Endothelial cell of umbilical vein (primary cell): ENCODE data around the gene TGFB1. TPM values are rescaled to one million over a fixed set of nuclear protein-coding genes. Genes with fewer than 3 reads are reported as not detected.
A peak's percentile ranks its signal among the peaks of the same experiment; 100 is the strongest.

Experiments used
- BruUV-seq: library from RNA; stranded (reverse); fragments of 400-500 nt; replicated peaks from 2 replicates; lab custom pipeline; 2021; lab: Mats Ljungman, UMichigan
- CTCF ChIA-PET: fragments of 300-600, 350-600 bp; sonication (Branson Sonifier 250); formaldehyde crosslinking; loops from one replicate; lab custom pipeline; 2021; ENCODE audit warnings: antibody characterized with exemption, inconsistent platforms; lab: Charles Lee
- POLR2A ChIA-PET: fragments of 300-600, 350-600 bp; sonication (Branson Sonifier 250); formaldehyde crosslinking; loops from one replicate; lab custom pipeline; 2021; ENCODE audit warnings: antibody characterized with exemption, inconsistent platforms; lab: Charles Lee
- DNase-seq: peaks from one replicate; pipeline ENCODE4 v3.0.0-alpha.2; 2011; ENCODE audit warnings: low read depth, low spot score
- FAIRE-seq: peaks from 2 replicates; lab custom pipeline; 2011; peaks lifted over from hg19 to GRCh38; lab: Jason Lieb, UNC
- H2AFZ ChIP-seq: 2 replicates; pipeline ENCODE4 v1.6.0; 2012; ENCODE audit warnings: low read depth, low read length, control low read depth, inconsistent platforms
- H3K27ac ChIP-seq: 2 replicates; pipeline ENCODE4 v1.5.1; 2011; ENCODE audit warnings: low read depth, mild to moderate bottlenecking, control low read depth, low read length, moderate library complexity; ENCODE audit not compliant: insufficient read depth
- H3K27me3 ChIP-seq, 2 experiments: 2 replicates each; pipeline versions ENCODE4 v1.6.0 to v1.6.1; 2011; ENCODE audit warnings: low read length in 2 of 2, mixed read lengths in 1 of 2; ENCODE audit not compliant: control insufficient read depth in 2 of 2, insufficient read depth in 2 of 2
- H3K36me3 ChIP-seq, 2 experiments: 2 replicates in 1 of 2; 3 replicates in 1 of 2; pipeline ENCODE4 v1.5.1; 2011; ENCODE audit warnings: low read length in 2 of 2, mild to moderate bottlenecking in 1 of 2, moderate library complexity in 1 of 2; ENCODE audit not compliant: control insufficient read depth in 2 of 2, insufficient read depth in 2 of 2; ENCODE audit errors: extremely low read depth in 1 of 2
- H3K4me1 ChIP-seq: 3 replicates; pipeline ENCODE4 v1.5.1; 2011; ENCODE audit warnings: mild to moderate bottlenecking, low read length; ENCODE audit not compliant: control insufficient read depth, insufficient read depth; ENCODE audit errors: extremely low read depth
- H3K4me2 ChIP-seq: 2 replicates; pipeline ENCODE4 v1.6.1; 2011; ENCODE audit warnings: low read length, control low read depth, mixed read lengths; ENCODE audit not compliant: insufficient read depth
- H3K4me3 ChIP-seq, 3 experiments: fragments of 200-600 bp in 1 of 3; sonication (generic), shearing (Covaris generic) in 1 of 3; replicated peaks in 1 of 3; 2 replicates each; pipeline ENCODE4 v1.5.1; 2011 to 2016; ENCODE audit warnings: control low read depth in 3 of 3, low read length in 3 of 3, mild to moderate bottlenecking in 2 of 3, inconsistent platforms in 1 of 3, low read depth in 1 of 3, moderate library complexity in 1 of 3; ENCODE audit not compliant: insufficient read depth in 1 of 3
- H3K79me2 ChIP-seq: 2 replicates; pipeline ENCODE4 v1.6.0; 2012; ENCODE audit warnings: low read length, inconsistent platforms; ENCODE audit not compliant: control insufficient read depth, insufficient read depth
- H3K9ac ChIP-seq: replicated peaks from 2 replicates; pipeline ENCODE3; 2011; ENCODE audit warnings: low read length, control low read depth; ENCODE audit not compliant: insufficient read depth; ENCODE audit errors: extremely low read depth
- H3K9me1 ChIP-seq: replicated peaks from 3 replicates; pipeline ENCODE4 v1.6.0; 2011; ENCODE audit warnings: mild to moderate bottlenecking, low read length; ENCODE audit not compliant: control insufficient read depth, insufficient read depth; ENCODE audit errors: extremely low read depth
- H3K9me3 ChIP-seq: replicated peaks from 2 replicates; pipeline ENCODE4 v1.5.1; 2012; ENCODE audit warnings: low read length, inconsistent platforms; ENCODE audit not compliant: control insufficient read depth, insufficient read depth
- H4K20me1 ChIP-seq: replicated peaks from 2 replicates; pipeline ENCODE3; 2011; ENCODE audit warnings: mild to moderate bottlenecking, low read length; ENCODE audit not compliant: control insufficient read depth, insufficient read depth; ENCODE audit errors: extremely low read depth
- CTCF ChIP-seq, 2 donors: IDR thresholded peaks; 1 replicate in 1 of 2; 2 replicates in 1 of 2; pipeline ENCODE4 v1.5.1; 2011; ENCODE audit warnings: low read length in 2 of 2, mild to moderate bottlenecking in 2 of 2, moderate library complexity in 2 of 2, control low read depth in 1 of 2, inconsistent platforms in 1 of 2, low read depth in 1 of 2; ENCODE audit not compliant: insufficient read depth in 1 of 2; ENCODE audit errors: extremely low read depth in 1 of 2
- GATA2 ChIP-seq: IDR thresholded peaks from 2 replicates; pipeline ENCODE4 v1.7.0; 2011; ENCODE audit warnings: low read depth, mild to moderate bottlenecking, moderate library complexity, mixed read lengths, low read length; ENCODE audit not compliant: insufficient read length, insufficient read depth
- dilution Hi-C: fragments of 300-500 bp; cut with MboI; formaldehyde crosslinking; loops from one replicate; pipeline ENCODE4 v1.15.0; 2019; ENCODE audit warnings: low sequenced_read_pairs; ENCODE audit not compliant: extremely low pct_ligation_motif_present
- intact Hi-C: fragments of 100-400 bp; cut with micrococcal nuclease; formaldehyde crosslinking; loops from one replicate; pipeline ENCODE4 v1.10.0; 2022
- polyA plus RNA-seq, 4 experiments: library from polyadenylated mRNA; depleted of rRNA in 3 of 4; stranded (reverse) in 3 of 4; unstranded in 1 of 4; fragments of >200 nt; gene quantifications; 2 replicates each; pipeline versions ENCODE4 v1.2.1 to v1.2.3, GENCODE V29; 2011 to 2012; ENCODE audit warnings: missing spikeins in 1 of 4
- total RNA-seq: library from RNA; stranded (reverse); gene quantifications from 2 replicates; pipeline ENCODE4 v1.2.3, GENCODE V29; 2021

Gene TGFB1
- total and polyA plus RNA-seq, 2 donors (not counting 3 experiments of a cell fraction or from before 2014, with no cell fraction given), result 64.4 to 250 TPM

DNA sequence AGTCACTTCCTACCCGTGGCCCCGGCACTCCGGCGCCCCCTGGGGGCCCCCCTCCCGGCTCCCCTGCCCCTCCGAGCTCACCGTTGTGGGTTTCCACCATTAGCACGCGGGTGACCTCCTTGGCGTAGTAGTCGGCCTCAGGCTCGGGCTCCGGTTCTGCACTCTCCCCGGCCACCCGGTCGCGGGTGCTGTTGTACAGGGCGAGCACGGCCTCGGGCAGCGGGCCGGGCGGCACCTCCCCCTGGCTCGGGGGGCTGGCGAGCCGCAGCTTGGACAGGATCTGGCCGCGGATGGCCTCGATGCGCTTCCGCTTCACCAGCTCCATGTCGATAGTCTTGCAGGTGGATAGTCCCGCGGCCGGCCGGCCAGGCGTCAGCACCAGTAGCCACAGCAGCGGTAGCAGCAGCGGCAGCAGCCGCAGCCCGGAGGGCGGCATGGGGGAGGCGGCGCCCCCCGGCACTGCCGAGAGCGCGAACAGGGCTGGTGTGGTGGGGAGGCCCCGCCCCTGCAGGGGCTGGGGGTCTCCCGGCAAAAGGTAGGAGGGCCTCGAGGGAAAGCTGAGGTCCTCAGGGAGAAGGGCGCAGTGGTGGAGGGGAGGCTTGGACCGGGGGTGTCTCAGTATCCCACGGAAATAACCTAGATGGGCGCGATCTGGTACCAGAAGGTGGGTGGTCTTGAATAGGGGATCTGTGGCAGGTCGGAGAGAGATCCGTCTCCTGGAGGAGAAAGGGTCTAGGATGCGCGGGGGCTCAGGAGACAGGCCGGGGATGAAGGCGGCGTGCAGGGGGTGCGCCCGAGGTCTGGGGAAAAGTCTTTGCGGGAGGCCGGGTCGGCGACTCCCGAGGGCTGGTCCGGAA lies 885 bp downstream of the TGFB1 start:
- no TSS peak for BruUV-seq
- peaks cover 12% of the 10 kb centered on the region for H3K4me1 ChIP-seq
- ChIA-PET CTCF (interaction anchor here (0.6 to 3.8 kb wide), 21 partner anchors 11 to 148 kb away, joined by 3 to 65 read pairs (median 7); partner anchors contain the start of genes B9D2, DMAC2 and HNRNPUL1), POLR2A (interaction anchor here (0.8 to 2.0 kb wide), 4 partner anchors 11 to 31 kb away, joined by 3 to 8 read pairs (median 4); partner anchors contain the start of gene B9D2)
- H2AFZ ChIP-seq, result no peak overlapping the region
- peaks cover 53% of the 10 kb centered on the region for H3K79me2 ChIP-seq
- peak overlapping the region; percentile 70 for H3K27ac ChIP-seq
- dilution Hi-C loops, result no loop called here
- intact Hi-C loops, result loop anchor here (1.0 to 5.0 kb wide), 3 partner anchors 43 to 194 kb away; partner anchors contain the start of gene CCDC97
- H3K4me2 ChIP-seq, result peak overlapping the region; percentile 73
- TF ChIP-seq GATA2, result no peak
- TF ChIP-seq CTCF (IDR thresholded peaks at IDR 0.05; ENCODE audit: extremely low read depth in 1 of 2, insufficient read depth in 1 of 2, low read depth in 1 of 2, low read length in 2 of 2), result peak; percentile 51 to 78
- peak overlapping the region; percentile 75 to 99 (median 90) for H3K4me3 ChIP-seq
- H3K9me3 ChIP-seq, result no peaks in the 10 kb centered on the region
- DNase-seq, result peak; percentile 69
- peaks cover 2 to 4% of the 10 kb centered on the region in 2 experiments for H3K36me3 ChIP-seq
- H3K9me1 ChIP-seq, result no peaks in the 10 kb centered on the region
- peak overlapping the region; percentile 83 for H3K9ac ChIP-seq
- FAIRE-seq, result no peak
- no peaks in the 10 kb centered on the region for H4K20me1 ChIP-seq
- no peaks in the 10 kb centered on the region for H3K27me3 ChIP-seq
